OCI-LY3 (cell line): ENCODE measurements around the gene ZNF280B.

Experiments
- CTCF ChIP-seq: fragments of 200-600, 300-600 bp; sonication (generic); IDR thresholded peaks from 2 replicates; pipeline ENCODE4 v1.5.1; 2014; ENCODE audit warnings: antibody characterized with exemption, low read length, low read depth
- EZH2phosphoT487 ChIP-seq: fragments of 200-600 bp; shearing (Covaris generic); IDR thresholded peaks from 2 replicates; pipeline ENCODE4 v1.6.1; 2018; ENCODE audit warnings: antibody characterized with exemption, mixed run types, low read depth

GRCh38 chr22:22474733-22475132, 33.8 kb downstream of the ZNF280B start:
- no peak for TF ChIP-seq CTCF
- TF ChIP-seq EZH2phosphoT487, result no peak
